ENCODE results near the gene PGD. TPM values are rescaled to one million over a fixed set of nuclear protein-coding genes. Genes with fewer than 3 reads are reported as not detected.
A peak's percentile ranks its signal among the peaks of the same experiment; 100 is the strongest.
"Not testable (repeated sequence)": the region's sequence is repeated elsewhere in the genome, so short reads cannot be mapped to it uniquely, and the experiment has no call there.

PGD gene
- total RNA-seq, 1 donor from 2014 or later: 239 TPM

DNA sequence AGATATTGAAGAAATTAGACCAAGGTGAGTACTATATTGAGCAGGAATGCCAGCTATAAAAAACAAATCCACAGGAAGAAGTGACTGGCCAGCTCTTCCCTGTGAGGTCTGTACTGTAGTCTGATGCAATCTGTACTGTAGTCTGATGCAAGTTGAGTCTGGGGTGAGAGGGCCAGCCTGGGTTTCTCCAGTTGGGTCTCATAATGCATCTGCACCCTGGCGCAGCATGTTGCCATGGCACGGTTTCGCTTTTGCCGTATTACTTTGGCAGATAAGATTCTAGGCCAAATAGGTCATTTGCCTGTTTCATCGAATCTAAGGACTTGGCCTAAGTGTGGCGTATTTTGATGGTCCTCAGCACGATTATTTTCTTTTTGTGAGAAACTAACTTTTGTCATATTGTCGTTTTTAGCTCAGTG is 24.4 kb upstream of the PGD start:
- H3K4me3 ChIP-seq (ENCODE audit: low read depth, low read length): no peak overlapping the region
- no peaks in the 10 kb centered on the region for H3K27me3 ChIP-seq (ENCODE audit: control insufficient read depth, insufficient read depth, low read length)
- DNase-seq (ENCODE audit: low read depth): no peak
- TF ChIP-seq CTCF (IDR thresholded peaks at IDR 0.05; ENCODE audit: insufficient read depth, low read length, poor library complexity, severe bottlenecking): no peak
- peaks cover 4% of the 10 kb centered on the region for H3K36me3 ChIP-seq (ENCODE audit: control insufficient read depth, insufficient read depth, low read length)

DNA sequence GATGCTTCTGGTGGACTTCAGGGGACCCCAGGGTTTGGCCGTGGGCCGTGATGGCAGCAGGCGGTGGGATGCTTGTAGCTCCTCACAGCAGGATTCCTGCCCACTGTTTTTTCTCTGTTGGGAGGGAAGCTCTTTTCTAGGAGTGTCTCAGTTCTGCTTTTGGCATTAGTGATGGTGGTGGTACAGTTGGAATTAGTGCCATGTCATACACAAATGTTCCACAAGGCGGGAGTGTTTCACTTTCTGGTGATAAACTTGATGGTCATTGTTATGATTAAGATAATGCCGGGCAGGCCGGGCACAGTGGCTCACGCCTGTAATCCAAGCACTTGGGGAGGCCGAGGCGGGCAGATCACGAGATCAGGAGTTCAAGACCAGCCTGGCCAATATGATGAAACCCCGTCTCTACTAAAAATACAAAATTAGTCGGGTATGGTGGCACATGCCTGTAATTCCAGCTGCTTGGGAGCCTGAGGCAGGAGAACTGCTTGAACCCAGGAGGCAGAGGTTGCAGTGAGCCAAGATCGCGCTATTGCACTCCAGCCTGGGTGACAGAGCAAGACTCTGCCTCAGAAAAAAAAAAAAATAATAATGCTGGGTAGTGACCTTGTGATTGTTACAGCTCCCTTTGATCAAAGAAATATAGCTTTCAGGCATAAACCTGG is 21.4 kb upstream of the PGD start:
- not testable (repeated sequence) for H3K36me3 ChIP-seq (ENCODE audit: control insufficient read depth, insufficient read depth, low read length)

DNA sequence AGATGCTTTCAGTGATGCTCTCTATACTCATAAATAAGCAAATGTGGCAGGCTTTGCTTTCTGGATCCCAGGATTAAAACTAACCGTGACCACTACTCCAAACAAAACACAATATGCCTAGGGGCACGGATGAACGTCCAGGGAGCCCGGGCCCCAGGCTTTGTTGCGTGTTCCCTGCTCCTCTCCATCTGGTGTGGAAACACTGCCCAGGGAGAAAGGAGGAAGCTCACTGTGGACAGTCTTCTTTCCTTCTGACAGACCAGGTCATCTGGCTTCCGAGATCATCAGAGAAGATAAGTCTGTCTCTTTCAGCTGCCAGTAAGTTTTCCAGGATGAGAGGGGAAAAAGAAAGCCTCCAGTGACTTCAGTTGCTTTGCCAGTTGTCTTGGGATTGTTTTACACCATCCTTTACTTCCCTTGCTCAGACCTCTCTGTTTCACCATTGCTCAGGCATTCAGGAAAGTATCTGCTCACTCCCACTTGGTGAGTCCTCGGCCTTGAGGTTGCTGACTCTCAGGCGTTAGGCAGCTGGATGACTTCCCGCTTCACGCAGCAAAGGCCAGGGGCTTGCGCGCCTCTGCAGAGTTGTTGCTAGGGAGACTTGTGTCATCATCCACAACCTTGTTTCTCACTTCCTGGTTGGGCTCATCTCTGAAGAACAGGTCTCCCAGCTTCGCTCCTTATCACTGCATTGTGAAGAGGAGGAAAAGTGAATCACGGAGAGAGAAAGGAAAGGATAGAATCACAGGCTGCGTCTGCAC is 20.6 kb upstream of the PGD start:
- no peak for DNase-seq (ENCODE audit: low read depth)

More for the DNA sequence above, 21.4 kb upstream of the PGD start:
- H3K27me3 ChIP-seq (ENCODE audit: control insufficient read depth, insufficient read depth, low read length); DNase-seq (ENCODE audit: low read depth); H3K4me3 ChIP-seq (ENCODE audit: low read depth, low read length): not testable (repeated sequence)
- TF ChIP-seq CTCF (IDR thresholded peaks at IDR 0.05; ENCODE audit: insufficient read depth, low read length, poor library complexity, severe bottlenecking): peak; percentile 59

GRCh38 chr1:10379101-10379620 is 19.7 kb upstream of the PGD start:
- DNase-seq (ENCODE audit: low read depth): no peak
- peaks cover 1% of the 10 kb centered on the region for H3K36me3 ChIP-seq (ENCODE audit: control insufficient read depth, insufficient read depth, low read length)
- TF ChIP-seq CTCF (IDR thresholded peaks at IDR 0.05; ENCODE audit: insufficient read depth, low read length, poor library complexity, severe bottlenecking): no peak
- H3K27me3 ChIP-seq (ENCODE audit: control insufficient read depth, insufficient read depth, low read length): no peaks in the 10 kb centered on the region
- H3K4me3 ChIP-seq (ENCODE audit: low read depth, low read length): no peak overlapping the region

More for the DNA sequence above, 20.6 kb upstream of the PGD start:
- Histone ChIP-seq H3K27me3 (ENCODE audit: control insufficient read depth, insufficient read depth, low read length) (no peaks in the 10 kb centered on the region), H3K36me3 (ENCODE audit: control insufficient read depth, insufficient read depth, low read length) (peaks cover 1% of the 10 kb centered on the region), H3K4me3 (ENCODE audit: low read depth, low read length) (no peak overlapping the region)
- TF ChIP-seq CTCF (IDR thresholded peaks at IDR 0.05; ENCODE audit: insufficient read depth, low read length, poor library complexity, severe bottlenecking): no peak

DNA sequence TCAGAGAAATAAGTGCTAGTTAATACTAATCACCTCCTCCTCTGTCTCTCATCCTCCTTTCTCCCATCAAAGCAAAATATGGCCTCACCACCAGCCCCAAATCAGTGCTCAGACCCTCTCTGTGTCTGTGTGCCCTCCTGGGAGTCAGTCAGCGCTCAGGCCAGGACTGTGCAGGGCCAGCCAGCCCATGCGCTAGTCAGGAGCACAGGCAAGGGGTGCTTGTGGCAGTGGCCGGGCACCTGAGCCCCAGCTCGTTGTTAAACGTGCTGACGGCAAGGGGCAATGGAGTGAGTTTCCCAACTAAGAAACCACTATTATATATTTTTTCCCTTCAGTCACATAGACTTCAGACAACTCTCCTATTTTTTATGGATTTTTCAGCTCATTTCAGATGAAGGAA is 19.2 kb upstream of the PGD start:
- H3K27me3 ChIP-seq (ENCODE audit: control insufficient read depth, insufficient read depth, low read length): no peaks in the 10 kb centered on the region
- H3K4me3 ChIP-seq (ENCODE audit: low read depth, low read length): no peak overlapping the region
- DNase-seq (ENCODE audit: low read depth): no peak
- H3K36me3 ChIP-seq (ENCODE audit: control insufficient read depth, insufficient read depth, low read length): no peaks in the 10 kb centered on the region
- no peak for TF ChIP-seq CTCF (IDR thresholded peaks at IDR 0.05; ENCODE audit: insufficient read depth, low read length, poor library complexity, severe bottlenecking)
